GM12891 (cell line): ENCODE measurements around the gene NCKAP5.

Experiments
- POLR2A ChIP-seq: IDR thresholded peaks from 2 replicates; pipeline ENCODE4 v1.6.1; 2011; ENCODE audit warnings: low read depth, low read length, control low read depth
- POLR2AphosphoS5 ChIP-seq: IDR thresholded peaks from 2 replicates; pipeline ENCODE4 v1.6.1; 2011; ENCODE audit warnings: low read depth, low read length, control low read depth
- POU2F2 ChIP-seq: IDR thresholded peaks from 2 replicates; pipeline ENCODE4 v1.6.1; 2011; ENCODE audit warnings: low read depth, mild to moderate bottlenecking, control low read depth, low read length, moderate library complexity
- SPI1 ChIP-seq: IDR thresholded peaks from 2 replicates; pipeline ENCODE4 v1.6.1; 2011; ENCODE audit warnings: low read depth, low read length, control low read depth
- TAF1 ChIP-seq: IDR thresholded peaks from 2 replicates; pipeline ENCODE4 v1.6.1; 2011; ENCODE audit warnings: low read depth, low read length, control low read depth

DNA sequence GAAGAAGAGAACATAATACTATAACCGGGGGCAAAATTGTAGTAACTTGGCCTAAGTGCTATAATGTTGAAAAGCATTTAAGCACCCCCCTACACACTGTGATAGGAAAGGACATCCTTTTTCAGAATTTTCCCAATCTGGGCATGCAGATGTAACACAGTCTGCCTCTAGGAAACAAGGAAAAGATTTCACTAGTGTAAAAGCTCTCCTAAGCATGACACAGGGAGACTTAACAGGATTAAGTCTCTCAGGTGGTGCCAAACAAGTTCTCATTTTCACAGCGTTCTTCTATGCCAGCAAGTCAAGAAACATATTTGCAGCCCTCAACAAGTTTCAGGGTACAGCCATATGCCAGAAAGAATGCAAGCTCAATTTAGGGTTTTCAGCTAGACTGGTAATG is 53.0 kb downstream of the NCKAP5 start:
- TF ChIP-seq POLR2AphosphoS5 (no peak), POLR2A (no peak), TAF1 (no peak), SPI1 (no peak), POU2F2 (no peak)
